SHP77 (cell line): Measurements from ENCODE around the gene GRIK4.

Experiments used
- DNase-seq, 2 experiments: peaks; one replicate each; lab custom pipeline; 2025; lab: John Stamatoyannopoulos, UW

Gene GRIK4

DNA sequence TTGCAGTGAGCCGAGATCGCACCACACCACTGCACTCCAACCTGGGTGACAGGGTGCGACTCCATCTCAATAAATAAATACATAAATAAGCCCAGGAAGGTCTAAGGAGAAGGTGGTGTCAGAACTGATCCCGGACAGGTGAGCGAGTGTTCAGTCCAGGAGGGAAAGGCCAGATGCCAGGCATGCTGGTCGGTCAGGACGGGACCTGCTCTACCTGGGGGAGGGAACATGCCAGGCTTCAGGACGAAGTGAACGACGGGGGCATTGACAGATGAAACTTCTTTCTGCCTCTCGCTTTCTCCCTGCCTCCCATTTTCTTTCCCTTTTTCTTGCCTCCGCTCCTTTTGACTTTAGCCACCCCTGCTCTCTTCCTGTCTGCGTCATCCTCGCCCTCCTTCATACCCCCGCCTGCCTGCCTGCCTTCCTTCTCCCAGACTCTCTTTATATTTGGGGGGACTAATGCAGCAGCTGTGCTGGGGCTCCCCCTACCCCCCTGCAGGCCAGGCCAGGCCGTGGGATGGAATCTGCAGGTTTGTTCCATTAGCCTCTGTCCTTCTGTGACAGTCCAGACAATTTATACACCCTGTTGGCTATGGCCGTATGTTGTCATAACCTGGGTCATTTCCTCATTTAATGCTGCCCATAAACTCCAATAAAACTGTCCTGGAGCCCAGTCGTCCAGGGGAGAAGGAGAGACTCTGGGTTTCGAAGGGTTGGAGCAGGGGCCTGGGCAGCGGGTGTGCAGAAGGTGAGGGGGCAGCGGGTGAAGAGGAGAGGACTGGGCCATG lies 303.2 kb downstream of the GRIK4 start:
- no peak for DNase-seq

DNA sequence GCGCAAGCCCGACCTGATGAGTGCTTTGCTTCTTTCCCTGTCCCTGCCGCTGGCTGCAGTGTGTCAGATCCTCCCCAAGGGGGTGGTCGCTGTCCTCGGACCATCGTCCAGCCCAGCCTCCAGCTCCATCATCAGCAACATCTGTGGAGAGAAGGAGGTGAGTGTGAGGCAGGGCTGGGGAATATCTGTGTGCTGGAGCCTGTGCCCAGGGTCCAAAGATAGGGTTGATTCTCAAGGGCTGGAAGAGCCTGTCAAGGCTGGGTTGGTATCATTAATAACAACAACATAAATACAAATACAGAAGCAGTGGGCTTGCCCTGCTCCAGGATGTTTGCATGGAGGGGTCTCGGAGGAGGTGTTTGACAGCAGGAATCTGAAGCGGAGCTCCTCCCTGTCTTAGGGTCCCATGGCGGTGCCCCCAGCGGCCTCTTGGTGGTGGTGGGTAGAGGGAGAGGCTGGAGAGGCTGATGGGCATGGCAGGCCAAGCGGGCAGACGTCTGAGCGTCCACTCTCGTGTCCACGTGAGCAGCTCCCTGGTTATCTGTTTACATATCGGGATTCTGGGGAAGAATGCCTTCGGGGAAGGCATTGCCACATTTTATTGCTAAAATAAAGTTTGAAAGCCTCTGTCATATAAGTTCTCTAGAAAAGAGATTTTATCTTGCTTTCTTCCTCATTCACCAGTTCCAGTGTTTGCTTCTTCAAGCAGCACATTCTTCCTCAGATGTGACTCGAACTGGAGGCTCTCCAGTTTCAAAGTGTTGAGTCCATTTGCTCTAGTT lies 304.0 kb downstream of the GRIK4 start:
- DNase-seq = no peak

DNA sequence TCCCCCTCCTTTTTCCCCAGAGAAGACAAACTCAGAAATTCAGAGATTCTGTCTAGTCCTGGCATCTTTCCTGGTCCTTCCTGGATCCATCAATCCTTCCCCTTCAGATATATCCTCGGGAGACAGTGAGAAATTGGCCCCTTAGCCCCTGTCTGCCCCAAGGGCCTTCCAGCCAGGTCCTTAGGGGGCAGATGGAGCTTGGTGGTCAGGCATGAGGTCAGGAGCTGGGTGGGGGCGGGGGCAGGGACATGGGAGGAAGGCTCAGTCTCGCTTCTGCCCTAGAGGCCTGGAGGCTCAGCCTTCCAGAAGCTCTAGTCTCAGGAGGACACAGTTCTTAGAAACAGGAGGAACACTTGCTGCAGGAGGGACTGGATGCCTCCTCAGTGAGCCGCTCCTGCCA lies 304.6 kb downstream of the GRIK4 start:
- DNase-seq = no peak

DNA sequence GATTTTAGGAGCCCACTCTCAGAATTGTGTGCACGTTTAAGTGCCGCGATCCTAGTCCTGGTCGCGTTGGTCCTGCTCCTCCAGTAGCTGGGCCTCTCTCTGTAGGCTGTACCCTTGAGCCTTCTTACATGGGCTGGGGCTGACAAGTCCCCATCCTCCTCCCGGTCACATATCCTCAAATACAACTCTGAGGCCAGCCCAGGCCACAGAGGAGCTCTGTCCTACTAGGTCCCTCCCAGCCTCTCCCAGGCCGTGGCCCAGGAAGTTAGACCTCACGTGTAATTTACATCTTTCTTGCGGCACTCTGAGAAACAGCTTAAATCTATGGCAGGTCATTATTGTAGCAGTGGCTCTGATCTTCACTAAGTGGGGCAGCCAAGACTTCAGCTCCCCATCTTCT lies 305.2 kb downstream of the GRIK4 start:
- no peak for DNase-seq

DNA sequence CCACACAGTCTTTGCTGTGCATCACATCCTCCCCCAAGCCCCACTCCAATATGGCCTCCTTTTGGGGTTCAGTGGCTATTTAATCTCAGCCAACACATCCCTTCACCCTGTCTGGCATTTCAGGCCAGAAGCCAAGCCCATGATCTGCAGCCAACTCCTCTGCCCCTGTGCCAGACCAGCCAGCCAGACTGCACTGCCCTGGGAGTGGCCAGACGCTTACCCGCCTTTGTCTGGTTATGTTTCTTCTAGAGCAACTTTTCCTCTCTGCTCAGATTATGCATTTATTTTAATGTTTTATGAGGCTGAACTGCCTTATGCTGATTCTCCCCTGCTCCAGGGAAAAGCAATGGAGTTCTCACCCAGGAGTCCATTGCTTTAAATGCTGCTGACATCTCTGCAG lies 305.6 kb downstream of the GRIK4 start:
- no peak for DNase-seq

DNA sequence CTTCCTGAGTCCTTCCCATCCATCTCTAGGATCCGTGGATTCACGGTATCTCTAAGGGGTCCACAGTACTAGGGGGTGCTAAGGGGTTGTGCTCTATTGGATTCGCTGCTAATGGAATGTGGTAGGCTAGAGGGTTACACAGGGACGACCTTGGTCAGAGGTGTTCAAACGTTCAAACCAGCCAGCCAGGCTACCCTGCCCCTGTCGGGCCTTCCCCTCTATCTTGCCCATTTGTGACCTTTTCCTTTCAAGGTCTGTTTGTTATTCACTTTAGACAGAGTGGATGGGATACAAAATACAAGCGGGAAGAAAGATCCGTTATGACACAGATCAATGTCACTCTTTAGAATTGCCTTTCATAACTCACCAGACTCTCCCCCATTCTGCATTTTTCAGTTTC lies 306.5 kb downstream of the GRIK4 start:
- DNase-seq = no peak

DNA sequence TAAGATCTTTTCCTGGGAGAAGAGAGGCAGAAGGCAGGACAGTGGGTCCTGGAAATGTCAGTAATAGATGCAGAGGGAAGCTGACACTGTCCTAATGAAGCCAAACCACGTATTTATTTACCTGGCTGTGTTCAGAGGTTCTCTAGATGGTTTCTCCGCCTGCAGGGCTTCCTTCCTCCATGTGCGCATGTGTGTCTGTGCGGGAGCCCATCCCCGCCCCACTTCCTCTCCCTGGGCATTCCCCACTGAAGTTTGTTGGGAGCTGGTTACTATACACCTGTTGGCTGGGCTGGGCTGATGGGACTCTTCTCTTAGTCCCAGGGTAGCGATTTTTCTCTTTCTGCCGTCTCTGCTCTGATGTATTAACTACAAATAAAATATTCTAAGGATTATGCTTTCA lies 307.5 kb downstream of the GRIK4 start:
- no peak for DNase-seq

DNA sequence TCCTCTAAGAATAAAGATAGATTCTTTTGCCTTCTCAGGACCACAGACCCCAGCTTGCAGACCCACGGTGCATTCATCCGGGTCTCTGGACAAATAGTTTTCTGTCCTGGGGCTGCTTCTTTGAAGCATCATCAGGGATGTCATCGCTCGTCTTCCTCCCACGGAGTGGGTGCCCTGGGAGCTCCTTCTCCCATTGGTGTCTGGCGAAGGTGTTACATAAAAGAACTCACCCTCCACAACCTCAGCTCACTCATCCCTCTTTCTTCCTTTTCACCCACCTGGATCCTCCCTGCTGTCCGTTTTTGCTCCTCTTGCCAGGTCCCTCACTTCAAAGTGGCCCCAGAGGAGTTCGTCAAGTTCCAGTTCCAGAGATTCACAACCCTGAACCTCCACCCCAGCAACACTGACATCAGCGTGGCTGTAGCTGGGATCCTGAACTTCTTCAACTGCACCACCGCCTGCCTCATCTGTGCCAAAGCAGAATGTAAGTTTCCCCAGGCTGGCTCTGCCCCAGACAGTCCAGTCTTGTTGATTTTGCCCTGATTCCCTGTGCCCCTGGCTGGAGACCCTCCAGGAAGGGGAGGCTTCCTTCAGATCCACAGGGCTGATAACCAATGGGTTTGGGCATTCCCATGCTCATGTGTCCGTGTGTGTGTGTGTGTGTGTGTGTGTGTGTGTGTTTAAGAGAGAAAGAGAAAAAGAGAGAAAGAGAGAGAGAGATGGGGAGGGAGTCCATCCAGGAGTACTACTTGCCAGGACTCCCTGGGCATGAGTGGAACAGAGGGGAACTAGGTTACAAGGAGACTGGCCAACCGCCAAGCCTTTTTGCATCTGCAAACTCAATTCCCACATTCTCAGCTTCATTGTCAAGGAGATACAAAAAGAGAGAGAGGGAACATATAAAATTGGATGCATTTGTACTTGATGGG lies 308.2 kb downstream of the GRIK4 start:
- DNase-seq = no peak

DNA sequence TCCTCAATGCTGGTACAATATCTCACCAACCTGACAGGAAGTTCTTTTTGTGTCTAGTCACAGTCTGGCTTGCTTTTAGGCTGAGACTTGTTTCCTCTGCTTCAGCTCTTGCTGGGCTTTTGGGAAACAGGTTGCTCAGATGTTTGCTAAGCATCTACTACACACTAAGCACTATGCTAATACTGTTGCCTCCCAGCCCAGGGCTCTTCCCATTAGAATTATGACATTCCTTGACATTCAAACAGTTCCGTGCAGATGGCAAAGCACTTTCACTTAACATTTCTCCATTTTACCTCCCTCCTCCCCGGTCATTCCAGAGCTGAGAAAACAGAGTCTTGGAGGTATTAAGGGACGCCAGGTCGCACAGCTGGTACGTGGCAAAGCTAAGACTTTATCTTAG lies 311.6 kb downstream of the GRIK4 start:
- no peak for DNase-seq

DNA sequence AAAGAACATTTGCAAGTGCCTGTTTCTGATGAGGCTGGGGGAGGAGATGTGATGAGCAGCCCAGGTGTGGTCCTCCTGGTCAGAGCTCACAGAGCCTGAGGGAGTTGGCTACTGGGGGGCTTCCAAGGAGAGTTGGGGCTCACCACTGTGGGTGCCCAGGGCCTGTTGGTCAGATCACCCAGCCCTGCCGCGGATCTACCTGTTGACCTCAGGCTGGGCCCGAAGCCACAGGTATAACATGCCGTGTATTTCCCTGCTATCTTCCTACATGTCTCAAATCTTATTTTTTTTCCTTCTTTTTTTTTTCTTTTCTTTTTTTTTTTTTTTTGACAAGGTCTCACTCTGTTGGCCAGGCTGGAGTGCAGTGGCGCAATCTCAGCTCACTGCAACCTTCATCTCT lies 312.7 kb downstream of the GRIK4 start:
- no peak for DNase-seq

DNA sequence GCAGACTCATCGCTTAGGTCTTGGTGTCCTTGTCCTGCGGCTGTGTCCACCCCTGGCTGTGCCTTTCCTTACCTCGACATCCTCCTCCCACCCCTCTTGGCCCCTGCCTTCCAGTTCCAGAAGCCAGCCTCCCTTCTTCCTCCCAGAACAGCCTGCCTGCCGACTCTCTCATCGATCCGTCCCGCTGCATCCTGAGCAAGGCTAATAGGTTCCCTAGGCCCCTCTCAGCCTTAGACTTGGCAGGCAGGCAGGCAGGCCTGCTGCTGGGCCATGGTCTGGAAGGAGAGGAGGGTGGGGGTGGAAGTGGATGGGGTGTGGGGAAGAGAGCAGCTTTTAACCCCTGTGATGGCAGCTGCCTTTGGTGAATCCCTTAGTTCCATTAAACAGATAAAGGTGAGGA lies 315.6 kb downstream of the GRIK4 start:
- no peak for DNase-seq

DNA sequence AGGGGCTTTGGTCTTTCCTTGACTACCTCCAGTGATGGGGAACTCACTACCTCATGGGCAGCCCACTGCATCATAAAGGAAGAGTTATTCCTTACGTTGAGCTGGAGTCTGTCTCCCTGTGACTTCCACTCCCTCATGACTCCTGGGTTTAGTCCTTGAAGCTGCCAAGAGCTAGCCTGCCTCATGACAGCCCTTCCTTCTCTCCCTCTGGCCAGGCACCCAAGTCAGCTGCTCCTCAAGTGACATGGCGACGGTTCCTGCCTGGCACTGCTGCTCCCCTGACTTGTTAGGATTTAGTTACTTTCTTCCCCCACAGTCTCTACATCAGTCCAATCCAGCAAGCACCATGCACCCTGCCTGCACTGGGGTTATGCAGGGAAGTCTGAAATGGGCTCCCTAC lies 316.3 kb downstream of the GRIK4 start:
- DNase-seq = no peak

DNA sequence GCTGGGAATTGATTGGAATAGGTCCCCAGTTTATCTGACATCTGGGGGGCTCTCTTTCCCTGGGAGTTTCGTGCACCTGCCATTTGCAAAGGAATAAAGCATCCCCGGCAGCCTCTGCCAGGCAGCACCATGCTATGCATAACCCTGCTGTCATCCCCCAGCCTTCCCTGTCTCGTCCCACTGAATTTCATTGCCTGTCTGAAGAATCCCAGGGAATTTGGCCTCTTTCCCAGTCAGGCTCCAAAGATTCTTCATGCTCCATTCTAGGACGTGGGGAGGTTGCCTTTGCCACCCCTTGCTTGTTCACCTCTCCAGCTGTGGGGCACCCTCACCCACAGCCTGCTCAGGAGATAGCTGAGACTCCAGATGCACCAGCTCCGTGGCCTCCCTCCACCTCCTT lies 317.3 kb downstream of the GRIK4 start:
- no peak for DNase-seq

DNA sequence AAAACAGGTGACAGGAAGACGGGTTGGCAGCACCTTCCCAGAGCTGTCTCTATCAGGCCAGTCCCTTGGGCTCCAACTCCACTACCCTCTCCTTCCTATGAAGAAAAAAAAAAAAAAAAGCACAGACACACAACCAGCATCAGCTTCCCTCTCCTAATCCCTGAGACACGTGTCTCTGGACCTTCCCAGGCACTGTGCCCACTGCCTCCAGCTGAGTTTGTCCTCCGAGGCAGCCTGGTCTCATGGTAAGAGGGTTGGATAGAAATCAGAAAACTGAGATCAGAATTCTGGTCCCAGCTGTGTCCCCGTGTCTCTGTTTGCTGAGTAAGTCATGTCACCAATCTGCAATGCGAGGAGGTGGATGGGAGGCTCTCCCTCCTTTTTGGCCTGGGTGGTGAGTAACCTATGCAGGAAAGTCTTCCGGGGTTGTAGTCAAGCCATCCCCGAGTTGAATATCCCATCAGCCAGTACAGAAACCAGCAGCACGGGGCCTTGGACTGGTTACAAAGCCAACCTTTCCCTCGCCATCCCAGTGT lies 318.6 kb downstream of the GRIK4 start:
- no peak for DNase-seq

DNA sequence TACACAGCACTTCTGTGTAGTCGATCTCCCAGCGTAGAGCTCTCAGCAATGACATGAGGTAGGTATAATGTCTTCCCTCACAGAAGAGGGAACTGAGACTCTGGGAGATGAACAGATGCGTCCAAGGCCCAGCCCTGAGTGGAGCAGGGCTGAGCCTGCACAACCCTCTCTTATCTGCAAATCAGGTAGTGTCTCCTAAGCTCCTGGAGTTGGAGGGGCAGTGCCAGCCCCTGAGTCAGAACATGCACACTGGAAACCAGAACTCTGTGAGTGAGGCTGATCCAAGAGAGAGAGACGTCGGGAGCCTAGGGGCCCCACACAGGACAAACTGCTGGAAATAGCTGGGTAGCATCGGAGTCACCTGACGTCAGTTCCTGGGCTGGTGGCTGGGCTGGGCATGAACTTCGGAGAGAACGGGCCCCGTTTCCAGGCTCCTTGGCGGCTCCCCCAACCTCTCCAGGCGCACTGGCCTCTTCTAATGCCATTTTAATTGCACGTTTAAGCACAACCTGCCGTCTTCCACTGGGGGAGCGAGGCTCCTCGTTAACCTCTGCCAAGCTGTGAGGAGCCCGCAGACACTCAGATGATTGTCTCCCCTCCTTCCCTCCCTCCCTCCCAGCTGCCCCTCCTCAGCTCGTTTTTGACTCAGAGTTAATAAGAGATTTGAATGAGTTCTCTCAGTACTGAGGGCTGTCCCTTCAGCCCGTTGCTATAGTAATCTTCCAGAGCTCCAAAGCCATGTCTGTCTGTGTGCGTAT lies 321.1 kb downstream of the GRIK4 start:
- no peak for DNase-seq

DNA sequence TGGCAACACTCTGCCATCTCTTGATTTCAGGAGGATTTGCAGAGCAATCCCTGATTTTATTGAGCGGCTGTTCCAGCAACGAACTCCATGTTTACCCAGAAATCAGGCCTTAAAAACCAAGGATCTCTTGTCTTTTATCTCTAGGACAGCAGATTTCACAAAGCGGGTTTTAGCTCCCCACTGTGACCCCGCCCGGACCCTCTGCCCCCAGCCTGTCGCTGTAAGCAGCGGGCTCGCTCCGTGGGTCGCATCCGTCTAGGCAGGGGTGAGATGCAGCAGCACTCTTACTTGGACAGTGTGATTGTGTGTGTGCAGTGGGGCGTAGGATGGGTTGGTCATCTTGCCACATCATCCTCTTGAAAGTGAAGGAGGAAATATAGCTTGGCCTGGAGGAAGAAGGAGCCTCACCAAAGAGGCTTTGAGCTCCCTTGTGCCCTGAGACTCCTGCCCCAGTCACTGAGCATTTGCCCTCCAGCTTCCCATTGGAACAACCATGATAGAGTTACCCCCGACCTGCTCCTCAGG lies 323.2 kb downstream of the GRIK4 start:
- no peak for DNase-seq

DNA sequence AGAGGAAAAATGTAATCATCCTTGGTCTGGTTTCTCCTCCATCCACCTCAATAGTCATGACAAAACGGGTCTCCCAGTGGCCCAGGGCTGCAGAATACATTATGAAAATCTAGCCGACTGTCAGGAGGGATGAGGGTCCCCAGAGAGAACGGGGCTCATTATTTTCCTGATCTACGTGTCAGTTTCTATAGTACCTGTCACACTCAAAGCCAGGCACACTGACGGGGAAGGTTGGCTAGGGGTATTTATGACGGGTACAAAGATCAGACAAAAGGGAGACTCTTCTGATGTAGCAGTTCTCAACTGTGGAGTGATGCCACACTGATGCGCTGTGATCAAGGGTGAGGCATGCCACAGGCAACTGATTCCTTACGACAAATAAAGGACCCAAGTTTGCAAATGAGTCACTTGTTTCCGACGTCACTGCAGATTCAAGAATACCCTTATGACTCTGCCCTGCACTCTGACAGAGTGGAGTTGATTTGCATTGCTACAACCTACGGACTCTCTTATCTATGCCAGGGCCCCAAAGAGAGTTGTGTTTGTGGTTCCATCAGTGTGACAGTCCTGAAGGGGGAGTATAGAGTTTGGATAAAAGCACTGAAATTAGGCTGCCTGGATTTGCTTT lies 324.2 kb downstream of the GRIK4 start:
- no peak for DNase-seq

DNA sequence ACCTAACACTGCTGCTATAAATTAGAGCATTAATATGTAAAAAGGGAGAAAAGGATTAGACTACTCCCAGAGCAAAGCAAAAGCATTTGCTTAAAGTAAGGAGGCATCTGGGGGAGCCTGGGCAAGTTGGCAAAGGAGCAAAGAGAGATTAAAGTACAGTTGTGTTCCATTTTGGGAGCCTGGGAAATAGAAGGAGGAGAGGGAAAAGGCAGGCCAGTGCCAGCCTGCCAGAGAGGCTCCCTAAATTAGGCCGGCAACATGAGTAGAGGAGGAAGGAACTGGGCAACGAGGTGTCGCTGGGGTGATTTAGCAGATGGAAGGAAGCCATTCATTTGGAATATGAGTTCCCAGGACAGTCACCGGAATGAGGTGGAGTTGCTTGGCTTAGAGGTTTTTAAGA lies 326.1 kb downstream of the GRIK4 start:
- DNase-seq = no peak

DNA sequence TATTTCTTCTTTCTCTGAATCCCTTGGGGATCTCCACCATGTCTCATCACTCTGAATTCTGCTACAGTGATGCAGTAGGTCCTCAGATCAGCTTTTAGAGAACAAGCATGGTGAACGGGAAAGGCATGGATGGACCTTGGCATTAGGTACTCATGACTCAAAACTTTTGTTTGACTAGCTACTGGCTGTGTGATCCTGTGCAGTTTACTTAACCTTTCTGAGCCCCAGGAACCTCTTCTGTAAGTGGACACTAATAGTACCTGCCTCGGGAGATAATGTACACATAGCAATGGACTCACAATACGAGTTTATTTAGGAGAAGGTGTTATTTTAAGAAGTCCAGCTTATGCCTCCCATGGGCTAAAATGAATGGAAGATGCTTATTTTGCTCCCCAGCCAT lies 327.7 kb downstream of the GRIK4 start:
- no peak for DNase-seq

DNA sequence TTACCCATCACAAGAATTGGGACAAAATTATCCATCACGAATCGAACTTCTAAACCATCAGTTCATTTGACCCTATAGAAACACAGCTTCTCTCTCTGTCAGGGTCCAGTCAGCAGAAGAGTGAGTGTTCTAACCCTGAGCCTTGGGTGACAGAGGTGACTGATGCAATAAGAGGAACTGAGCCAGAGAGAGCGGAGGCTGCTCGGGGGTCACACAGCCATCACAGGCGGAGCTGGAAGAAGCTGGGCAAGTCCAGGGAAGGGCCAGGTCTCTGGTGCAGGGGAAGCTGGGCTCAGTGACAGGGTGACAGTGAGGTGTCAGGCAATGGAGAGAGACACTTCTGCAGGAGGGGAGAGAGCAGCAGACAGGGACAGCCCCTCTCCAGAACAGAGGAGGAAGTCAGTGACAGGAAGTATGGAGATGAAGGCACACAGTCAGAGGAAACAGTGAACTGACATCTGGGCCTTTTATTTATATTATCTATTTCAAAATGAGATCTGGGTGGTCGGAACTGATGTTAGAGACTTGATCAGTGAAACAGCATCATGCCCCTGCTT lies 328.4 kb downstream of the GRIK4 start:
- no peak for DNase-seq
